Activated CD4-positive, alpha-beta T cell treated with anti-CD3 and anti-CD28 coated beads for 4 hours (primary cell): ENCODE data around the gene ABCF3.
A peak's percentile ranks its signal among the peaks of the same experiment; 100 is the strongest.

Source experiments
- DNase-seq, 2 donors: peaks; one replicate each; pipeline ENCODE4 v3.0.0-alpha.2; 2020

The ABCF3 gene

DNA sequence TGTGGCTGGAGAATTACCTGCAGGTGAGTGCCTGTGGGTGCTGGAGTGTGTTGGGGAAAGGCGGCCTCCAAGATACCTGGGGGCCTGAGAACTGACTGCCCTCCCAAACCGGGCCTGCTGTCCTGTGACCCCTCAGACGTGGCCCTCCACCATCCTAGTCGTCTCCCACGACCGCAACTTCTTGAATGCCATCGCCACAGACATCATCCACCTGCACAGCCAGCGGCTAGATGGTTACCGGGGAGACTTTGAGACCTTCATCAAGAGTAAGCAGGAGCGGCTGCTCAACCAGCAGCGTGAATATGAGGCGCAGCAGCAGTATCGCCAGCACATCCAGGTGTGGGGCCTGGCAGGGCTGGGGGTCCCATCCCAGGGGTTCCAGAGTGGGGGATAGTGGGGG is 3.4 kb downstream of the ABCF3 start:
- no peak for DNase-seq

DNA sequence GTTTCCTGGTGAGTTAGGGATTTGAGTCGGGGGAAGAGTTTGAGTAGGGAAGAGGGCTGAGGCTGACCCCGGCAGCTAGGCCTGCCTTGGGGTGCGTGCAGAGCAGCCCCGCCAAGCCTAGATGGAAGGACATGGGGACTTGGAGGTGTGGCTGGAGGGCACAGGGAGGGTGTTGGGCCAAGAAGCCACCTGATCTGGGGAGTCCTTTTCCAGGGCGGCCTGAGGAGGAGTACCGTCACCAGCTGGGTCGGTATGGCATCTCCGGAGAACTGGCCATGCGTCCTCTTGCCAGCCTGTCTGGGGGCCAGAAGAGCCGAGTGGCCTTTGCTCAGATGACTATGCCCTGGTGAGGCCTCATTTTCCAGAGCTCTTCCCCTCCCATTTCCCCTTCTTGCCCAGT is 6.9 kb downstream of the ABCF3 start:
- DNase-seq: no peak

DNA sequence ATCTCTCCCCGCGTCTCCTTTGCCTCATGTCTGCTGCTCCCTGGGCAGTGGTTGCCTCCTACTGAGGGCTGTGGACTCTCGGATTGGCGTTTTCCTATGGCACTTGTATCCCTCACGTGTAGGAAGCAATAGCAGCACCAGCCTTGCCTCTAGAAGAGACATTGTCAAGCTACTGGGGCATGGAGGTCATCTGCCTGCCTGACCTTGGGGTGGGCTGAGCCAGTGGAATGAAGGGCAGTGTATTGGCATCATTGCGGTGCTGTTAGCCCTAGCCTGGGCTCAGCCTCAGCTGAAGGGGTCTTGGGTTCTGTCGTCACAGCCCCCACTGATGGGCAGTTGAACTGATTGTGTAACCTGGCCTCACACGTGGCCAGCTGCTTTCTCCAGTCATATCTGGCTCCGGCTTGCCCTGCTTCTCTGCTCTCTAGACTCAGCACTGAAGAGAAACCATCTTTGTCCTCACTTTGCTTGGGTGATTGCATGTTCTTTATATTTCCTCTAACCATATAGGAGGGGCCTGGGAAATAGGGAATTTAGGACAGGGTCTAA is 8.1 kb downstream of the ABCF3 start:
- no peak for DNase-seq

DNA sequence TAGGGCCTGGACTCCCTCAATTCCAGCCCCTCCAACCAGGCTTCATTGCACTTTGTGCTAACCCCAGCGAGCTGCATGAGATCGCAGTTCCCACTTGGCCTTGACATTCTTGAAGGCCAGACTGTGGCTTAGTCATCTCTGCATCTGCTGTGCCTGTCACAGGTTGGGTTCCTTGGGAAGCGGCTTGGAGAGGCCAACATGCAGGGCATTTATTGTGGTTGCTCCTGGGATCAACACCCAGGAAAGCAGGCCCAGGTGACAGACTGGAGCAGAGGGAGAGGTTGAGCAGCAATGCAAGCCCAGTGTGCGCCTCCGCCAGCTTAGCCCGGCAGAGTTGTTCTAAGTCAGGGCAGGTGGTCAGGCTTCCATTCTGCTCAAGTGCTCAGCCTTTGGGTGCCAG is 10.5 kb downstream of the ABCF3 start:
- DNase-seq: no peak

DNA sequence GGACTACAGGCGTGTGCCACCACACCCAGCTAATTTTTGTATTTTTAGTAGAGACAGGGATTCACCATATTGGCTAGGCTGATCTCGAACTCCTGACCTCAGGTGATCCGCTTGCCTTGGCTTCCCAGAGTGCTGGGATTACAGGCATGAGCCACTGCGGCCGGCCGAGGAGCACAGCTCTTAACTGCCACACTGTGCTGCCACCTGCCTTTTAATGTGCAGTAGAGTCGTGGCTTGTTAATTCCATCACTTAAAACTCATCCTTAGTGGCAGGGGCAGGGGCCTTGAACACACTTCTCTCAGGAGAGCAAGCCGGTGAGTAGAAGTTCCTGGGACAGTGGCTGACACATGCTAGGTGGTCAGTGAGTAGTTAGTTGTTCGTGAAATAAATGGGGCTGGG is 12.5 kb downstream of the ABCF3 start:
- no peak for DNase-seq

DNA sequence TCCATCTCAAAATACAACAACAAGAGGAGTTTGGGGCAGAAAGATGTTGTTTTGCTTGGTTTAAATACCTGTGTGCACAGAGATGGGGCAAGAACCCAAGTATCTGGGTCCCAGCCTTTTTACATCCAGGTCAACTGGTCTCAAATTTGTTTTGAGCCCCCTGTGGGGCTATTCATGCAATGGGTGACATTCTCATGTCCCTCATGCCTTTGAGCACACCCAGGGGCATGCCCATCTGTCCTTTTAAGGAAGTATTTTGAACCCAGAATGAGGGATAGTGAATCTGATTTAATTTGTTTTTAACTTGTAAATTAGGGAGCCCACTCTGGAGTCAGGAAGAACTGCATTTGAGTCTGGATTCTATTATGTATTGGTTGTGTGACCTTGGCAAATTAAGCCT is 14.8 kb downstream of the ABCF3 start:
- no peak for DNase-seq

DNA sequence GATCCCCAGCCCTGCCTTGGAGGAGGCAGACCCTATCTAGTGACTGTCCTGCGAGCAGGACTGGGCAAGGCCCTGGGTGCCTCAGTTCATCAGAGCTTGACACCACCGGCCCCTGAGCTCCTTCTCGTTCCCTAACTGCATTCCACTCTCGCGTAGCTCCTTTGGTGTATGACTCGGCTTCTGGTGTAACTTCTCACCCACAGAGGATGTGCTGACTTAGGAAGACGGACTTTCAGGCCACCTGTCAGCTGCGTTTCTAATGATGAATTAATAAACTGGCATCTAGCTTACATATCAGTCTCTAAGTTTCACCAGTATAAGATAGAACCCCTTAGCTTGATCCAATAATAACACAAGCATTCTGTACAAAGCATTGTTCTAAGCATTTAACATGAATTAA is 17.5 kb downstream of the ABCF3 start:
- no peak for DNase-seq

DNA sequence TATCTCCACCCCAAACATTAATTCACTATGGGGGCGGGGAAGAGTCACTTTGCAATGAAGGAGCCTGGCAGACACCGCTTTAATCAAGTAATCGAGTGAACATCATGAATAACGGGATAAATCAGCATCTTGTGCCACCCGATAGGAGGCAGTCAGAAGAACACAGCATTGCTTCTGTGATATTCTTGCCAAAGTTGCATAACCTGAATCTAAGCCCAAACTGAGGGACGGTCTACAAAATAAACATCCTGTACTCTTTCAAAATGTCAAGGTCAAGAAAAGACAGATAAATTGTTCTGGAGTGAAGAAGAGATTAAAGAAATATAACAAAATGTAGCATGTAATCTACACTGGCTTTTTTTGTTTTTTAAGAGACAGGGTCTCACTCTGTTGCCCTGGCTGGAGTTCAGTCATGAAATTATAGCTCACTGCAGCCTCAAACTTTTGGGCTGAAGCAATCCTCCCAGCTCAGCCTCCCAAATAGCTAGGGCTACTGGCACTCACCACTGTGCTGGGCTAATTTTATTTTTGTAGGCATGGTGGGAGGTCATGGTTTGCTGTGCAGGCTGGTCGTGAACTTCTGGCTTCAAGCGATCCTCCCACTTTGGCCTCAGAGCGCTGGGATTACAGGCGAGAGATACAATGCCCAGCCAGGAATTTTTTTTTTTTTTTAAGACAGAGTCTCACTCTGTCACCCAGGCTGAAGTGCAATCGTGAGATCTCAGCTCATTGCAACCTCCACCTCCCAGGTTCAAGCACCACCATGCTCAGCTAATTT is 23.3 kb downstream of the ABCF3 start:
- no peak for DNase-seq

DNA sequence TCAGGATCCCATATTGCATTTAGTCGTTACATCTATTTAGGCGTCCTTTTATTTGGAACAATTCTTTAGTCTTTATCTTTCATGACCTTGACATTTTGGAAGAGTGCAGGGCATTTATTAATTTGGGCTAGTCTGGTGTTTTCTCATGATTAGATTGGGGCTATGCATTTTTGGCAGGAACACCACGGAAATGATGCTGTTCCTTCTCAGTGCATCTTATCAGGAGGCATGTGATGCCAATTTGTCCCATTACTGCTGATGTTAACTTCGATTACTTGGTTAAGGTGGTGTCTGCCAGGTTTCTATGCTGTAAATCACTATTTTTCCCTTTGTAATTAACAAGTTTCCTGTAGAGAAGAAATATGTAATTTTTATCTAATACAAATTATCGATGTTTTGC is 25.3 kb downstream of the ABCF3 start:
- no peak for DNase-seq

DNA sequence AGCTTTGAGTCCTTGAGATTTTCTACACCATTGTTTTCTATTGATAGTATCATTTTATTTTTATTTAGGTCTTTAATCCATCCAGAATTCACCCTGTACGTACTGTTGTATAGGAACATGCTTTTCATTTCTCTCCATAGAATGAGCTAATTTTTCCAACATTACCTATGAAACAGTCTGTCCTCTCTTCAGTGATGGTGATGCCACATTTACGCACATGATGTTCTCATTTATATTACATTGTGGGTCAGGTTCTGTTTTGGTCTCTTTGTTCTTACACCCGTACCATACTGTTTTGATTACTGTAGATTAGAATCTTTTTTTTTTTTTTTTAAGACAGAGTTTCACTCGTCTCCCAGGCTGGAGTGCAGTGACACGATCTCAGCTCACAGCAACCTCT is 25.7 kb downstream of the ABCF3 start:
- no peak for DNase-seq

DNA sequence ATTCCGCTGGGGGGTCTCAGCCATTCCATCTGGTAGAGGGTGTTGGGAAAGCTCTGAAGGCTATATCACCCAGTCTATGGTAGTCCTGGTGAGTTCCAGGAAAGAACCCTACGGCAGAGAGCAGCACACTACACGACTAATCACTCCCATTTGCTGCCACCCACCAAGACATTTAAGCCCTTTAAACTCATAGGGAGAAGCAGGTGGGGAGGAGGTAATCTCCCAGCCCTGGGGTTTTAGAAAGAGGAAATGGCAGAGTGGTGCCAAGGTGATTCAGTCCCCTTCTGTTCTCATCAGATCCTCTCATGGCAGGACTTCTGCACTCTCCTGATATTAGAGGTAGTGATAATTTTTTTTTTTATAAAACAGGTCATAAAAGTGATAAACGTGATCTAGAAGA is 32.8 kb downstream of the ABCF3 start:
- no peak for DNase-seq

DNA sequence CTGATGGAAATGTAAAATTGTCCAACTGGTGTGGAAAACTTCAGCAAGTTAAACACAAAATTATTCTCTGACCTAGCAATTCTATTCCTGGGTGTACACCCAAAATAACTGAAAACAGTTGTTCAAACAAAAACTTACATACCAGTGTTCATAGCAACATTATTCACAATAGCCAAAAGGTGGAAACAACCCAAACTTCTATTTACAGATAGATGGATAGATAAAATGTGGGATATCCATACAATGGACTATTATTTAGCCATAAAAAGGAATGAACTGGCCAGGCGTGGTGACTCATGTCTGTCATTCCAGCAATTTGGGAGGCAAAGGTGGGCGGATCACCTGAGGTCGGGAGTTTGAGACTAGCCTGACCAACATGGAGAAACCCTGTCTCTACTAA is 36.5 kb downstream of the ABCF3 start:
- no peak for DNase-seq

DNA sequence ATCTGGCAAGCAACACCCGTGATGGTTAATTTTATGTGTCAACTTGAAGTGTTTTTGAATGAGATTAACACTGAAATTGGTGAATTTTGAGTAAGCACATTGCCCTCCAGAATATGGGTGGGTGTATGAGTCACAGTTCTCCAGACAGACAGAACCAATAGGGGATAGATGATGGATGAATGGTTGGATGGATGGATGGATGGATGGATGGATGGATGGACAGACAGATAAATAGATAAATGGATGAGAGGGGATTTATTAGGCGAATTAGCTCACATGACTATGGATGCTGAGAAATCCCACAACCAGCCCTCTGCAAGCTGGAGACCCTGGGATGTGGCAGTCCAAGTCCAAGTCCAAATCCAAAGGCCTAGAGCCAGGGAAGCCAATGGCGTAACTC is 37.9 kb downstream of the ABCF3 start:
- no peak for DNase-seq

DNA sequence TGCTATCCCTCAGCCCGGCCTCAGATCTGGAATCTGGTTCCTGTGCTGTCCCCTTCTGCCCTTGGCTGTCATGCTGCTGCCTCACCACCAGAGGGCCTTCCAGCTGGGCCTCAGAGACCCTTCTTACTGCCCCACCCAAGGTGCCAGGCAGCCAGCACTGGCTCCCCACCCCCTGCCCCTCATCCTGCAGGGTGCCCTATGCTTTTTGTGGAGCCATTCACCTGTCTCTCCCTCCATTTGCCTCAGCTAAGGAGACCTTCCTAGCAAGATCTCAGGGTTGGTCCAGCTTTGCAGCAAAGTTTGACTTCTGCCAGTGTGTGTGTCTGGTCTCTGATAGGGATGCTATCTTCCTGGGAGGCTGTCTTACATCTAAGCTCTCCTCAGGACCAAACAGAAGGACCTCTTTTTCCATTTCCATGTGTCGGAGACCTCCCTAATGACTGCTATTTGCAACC is 41.5 kb downstream of the ABCF3 start:
- peak; percentile 55 to 58 for DNase-seq

DNA sequence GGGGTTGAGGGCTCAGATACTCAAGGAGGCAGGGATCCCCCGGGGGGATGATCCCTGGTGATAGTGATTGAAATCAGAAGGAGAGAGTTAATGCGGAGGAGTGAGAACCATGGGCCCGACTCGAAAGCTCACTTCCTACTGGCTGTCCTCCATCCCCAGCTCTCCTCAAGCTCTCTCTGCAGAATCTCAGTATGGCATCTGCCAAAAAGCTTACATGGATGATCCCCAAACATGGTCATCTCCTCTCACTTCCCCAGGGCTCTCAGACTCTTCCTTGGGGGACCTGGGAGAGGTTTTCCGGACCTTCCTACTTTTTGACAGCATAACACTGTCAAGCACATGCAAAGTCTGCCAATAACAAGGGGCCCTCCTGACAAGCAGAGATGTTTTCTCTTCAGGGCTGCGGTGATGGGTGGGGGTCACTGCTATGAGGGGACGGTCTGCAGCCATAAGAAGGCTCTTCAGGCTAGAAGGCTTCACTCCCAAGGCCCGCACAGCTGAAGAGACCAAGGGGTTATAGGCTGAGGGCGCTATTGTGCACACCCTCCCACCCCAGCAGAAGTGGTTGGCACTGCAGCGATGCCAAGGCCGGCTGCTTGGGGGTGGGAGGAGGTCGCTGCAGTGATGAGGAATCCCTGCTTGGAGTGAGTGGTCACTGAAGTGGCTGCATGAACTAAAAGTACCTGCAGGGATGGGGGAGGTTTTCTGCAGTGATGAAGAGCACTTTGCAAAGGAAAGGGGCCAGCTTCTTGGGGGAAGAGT is 42.6 kb downstream of the ABCF3 start:
- no peak for DNase-seq

DNA sequence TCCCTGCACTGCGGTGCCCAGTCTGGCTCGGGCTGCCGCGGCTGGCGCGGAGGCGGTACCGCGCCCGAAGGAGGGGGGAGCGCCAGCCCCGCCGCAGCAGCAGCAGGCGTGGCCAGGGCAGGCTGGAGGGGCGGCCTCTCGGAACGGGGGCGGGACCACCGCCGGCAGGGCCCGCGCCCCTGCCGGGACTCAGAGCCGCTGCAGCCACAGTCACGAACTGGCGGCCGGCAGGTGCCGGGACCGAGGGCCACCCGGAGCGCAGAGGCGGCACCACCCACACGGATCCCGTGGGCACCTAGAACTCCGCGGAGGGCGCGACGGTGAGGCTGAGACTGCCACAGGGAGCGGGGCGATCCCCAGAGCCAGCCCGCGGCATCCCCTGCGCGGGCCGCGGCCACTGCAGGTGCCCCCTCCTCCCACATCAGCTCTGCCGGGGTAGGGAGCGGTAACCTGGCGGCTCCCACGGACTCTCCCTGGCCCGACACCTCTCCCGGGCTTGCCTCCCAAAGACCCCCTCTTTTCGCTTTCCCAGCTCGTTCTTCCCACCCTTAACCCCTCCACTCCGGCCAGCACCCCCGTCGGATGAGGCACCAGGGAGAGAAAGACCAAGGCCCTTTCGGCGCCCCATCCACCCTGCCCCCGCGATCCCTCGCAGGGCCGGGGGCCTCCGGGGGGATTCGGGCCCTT is 43.5 kb downstream of the ABCF3 start, which contains the start of gene VWA5B2:
TSS of gene VWA5B2 (plus strand) at position 192 of the 687 bp plus-strand sequence. CDS start 944 bp downstream, outside the sequence.
- peak; percentile 60 to 67 for DNase-seq

DNA sequence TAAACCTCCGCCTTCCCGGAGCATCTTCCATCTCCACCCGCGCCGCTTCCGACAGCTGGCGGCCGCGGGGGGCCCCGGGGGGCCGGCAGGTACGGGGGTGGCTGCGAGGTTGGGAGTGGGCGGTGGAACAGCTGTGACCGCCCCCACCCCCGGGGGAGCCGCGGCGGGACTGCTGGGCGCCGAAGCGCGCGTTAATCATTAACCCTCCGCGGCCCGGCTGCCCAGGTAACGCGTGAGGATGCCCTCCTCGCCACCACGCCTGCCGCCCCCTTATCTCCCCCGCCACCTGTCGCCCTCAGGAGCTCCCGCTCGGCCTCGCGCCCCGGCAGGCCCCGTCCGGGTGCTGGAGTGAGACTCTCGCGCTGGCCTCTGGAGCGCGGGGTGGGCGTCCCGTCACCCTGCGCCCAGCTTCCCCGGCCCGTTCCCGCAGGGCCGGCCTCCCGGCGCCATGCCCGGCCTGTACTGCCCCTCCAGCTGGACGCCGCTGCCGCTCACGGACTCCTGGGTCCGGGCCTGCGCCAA is 44.1 kb downstream of the ABCF3 start:
- DNase-seq: peak in 1 of 2 donors; percentile 30

DNA sequence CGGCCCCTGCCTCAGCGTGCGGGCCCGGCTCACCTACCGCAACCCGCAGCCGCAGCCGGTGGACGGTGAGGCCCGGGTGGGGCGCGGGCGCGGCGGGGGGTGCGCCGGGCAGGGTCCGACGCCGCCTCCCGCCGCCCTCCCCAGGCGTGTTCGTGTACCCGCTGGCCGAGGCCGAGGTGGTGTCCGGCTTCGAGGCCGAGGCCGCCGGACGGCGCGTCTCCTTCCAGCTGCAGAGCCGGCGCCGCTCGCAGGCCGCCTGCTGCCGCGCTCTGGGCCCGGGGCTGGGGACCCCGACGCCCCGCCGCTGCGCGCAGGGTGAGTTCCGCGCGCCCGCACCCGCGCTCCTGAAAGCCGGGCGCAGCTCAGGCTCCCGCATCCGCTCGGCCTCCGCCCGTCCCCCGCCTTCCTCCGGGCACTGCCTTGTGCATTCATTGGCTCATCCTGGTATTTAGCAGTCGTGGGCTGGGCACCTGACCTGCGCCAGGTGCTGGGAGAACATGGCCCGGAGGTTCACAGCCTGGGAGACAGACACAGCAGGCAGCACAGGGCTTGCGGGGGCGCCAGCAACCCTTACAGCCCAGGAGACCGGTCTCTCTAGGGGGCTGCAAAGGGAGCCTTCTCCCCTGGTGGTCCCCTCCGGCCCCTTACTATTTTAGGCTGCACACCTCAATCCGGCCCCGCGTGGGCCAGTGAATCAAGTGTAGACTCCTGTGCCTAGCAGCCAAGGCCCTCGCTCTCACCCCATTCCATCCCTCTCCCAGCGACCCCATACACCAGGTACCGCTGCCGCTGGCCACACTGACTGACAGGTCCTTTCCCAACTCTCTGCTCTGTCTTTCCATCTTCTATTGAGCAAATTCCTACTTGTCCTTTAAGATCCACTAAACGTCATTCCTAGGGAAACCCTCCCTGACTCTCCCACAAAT is 44.9 kb downstream of the ABCF3 start:
- no peak for DNase-seq

DNA sequence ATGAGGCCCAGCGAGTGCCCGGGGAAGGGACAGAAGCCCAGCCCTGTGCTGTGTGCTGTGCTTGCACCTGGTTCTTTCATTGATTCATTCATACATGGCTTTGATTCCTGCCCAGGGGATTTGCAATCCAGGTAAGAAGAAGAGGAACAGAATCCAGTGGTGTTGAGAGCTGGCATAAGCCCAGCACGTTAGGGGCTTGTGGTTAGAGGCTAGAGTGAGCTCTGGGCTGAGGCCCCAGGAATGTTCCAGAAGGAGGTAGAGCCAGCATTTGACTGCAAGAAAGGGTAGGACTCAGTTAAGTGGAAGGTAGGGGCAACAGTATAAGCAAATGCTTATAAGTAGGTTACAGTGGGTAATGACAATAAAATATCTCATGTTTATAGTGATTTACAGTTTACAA is 45.7 kb downstream of the ABCF3 start:
- DNase-seq: no peak

DNA sequence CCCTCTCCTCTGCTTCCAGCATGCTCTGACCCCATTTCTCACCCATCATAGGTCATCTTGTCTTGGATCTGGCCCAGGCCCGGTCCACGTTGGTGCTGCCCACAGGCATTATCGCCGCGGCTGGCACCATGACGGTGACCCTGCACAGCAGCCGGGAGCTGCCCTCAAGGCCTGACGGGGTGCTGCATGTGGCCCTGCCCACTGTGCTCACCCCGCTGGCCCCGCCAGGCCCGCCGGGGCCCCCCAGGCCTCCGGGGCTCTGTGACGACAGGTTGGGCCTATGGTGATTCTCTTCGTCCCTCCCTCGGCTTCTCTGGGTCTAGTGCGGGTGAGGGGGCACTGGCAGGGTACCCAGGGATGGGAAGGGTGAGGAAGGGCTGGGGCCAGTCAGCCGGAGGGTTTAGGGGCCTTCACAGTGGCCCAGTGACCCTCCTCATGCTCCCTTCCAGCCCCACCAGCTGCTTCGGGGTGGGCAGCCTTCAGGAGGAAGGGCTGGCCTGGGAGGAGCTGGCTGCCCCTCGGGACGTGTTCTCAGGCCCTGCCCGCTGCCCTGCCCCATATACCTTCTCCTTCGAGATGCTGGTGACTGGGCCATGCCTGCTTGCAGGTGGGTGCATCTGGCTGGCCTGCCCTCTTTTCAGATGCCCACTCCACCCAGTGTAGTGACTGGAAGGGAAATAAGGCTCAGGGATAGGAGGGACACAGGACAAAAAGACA is 47.3 kb downstream of the ABCF3 start:
- DNase-seq: no peak

DNA sequence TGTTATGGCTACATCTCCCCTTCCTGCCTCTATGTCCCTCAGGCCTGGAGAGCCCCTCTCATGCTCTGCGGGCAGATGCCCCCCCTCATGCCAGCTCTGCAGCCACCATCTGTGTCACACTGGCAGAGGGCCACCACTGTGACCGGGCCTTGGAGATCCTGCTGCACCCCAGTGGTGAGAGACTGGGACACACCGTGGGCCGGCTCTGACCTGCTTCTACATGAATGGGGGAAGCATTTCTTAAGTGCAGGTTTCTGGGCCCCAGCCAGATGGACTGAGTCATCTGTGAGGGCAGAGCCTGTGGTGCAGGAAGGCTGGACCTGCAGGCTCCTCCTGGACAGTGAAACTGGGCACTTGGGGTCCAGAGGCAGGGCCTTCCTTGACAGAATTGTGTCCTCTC is 48.2 kb downstream of the ABCF3 start:
- no peak for DNase-seq
